ENCODE measurements around the gene OR8G5. TPM values are rescaled to one million over a fixed set of nuclear protein-coding genes. Genes with fewer than 3 reads are reported as not detected.
"Not testable (repeated sequence)": the region's sequence is repeated elsewhere in the genome, so short reads cannot be mapped to it uniquely, and the experiment has no call there.

Gene OR8G5
- polyA plus RNA-seq, 2 donors: not detected

GRCh38 chr11:124225471-124225870 lies 30.7 kb upstream of the OR8G5 start:
- H3K4me1 ChIP-seq (ENCODE audit: control insufficient read depth in 2 of 2, insufficient read depth in 2 of 2, low read length in 1 of 2): no peaks in the 10 kb centered on the region
- H3K9me3 ChIP-seq (ENCODE audit: control insufficient read depth in 2 of 2, insufficient read depth in 1 of 2, low read depth in 1 of 2, low read length in 1 of 2): no peaks in the 10 kb centered on the region
- no peaks in the 10 kb centered on the region for H3K36me3 ChIP-seq (ENCODE audit: control insufficient read depth in 2 of 2, insufficient read depth in 2 of 2, low read length in 1 of 2)
- H3K27ac ChIP-seq (ENCODE audit: low read depth in 2 of 2, low read length in 1 of 2): no peak overlapping the region
- 80 to 93% methylated on average over 1 of the region's 1 CpG for WGBS, 2 donors
- H3K4me3 ChIP-seq (ENCODE audit: low read depth in 1 of 2, low read length in 2 of 2): no peak overlapping the region
- H3K27me3 ChIP-seq (ENCODE audit: control insufficient read depth in 1 of 2, insufficient read depth in 2 of 2, low read length in 2 of 2): no peaks in the 10 kb centered on the region

- H3K27me3 ChIP-seq (ENCODE audit: control insufficient read depth in 1 of 2, insufficient read depth in 2 of 2, low read length in 2 of 2): no peaks in the 10 kb centered on the region
- H3K36me3 ChIP-seq (ENCODE audit: control insufficient read depth in 2 of 2, insufficient read depth in 2 of 2, low read length in 1 of 2): no peaks in the 10 kb centered on the region
- H3K4me3 ChIP-seq (ENCODE audit: low read depth in 1 of 2, low read length in 2 of 2): no peak overlapping the region
- no peak overlapping the region for H3K27ac ChIP-seq (ENCODE audit: low read depth in 2 of 2, low read length in 1 of 2)
- 33 to 82% methylated on average over 1 of the region's 1 CpG for WGBS, 2 donors
- no peaks in the 10 kb centered on the region for H3K9me3 ChIP-seq (ENCODE audit: control insufficient read depth in 2 of 2, insufficient read depth in 1 of 2, low read depth in 1 of 2, low read length in 1 of 2)
- no peaks in the 10 kb centered on the region for H3K4me1 ChIP-seq (ENCODE audit: control insufficient read depth in 2 of 2, insufficient read depth in 2 of 2, low read length in 1 of 2)
Measured at GRCh38 chr11:124233376-124233775, 22.8 kb upstream of the OR8G5 start.

- Histone ChIP-seq H3K9me3 (ENCODE audit: control insufficient read depth in 2 of 2, insufficient read depth in 1 of 2, low read depth in 1 of 2, low read length in 1 of 2) (no peaks in the 10 kb centered on the region), H3K36me3 (ENCODE audit: control insufficient read depth in 2 of 2, insufficient read depth in 2 of 2, low read length in 1 of 2) (no peaks in the 10 kb centered on the region), H3K27me3 (ENCODE audit: control insufficient read depth in 1 of 2, insufficient read depth in 2 of 2, low read length in 2 of 2) (no peaks in the 10 kb centered on the region), H3K4me1 (ENCODE audit: control insufficient read depth in 2 of 2, insufficient read depth in 2 of 2, low read length in 1 of 2) (no peaks in the 10 kb centered on the region), H3K4me3 (ENCODE audit: low read depth in 1 of 2, low read length in 2 of 2) (no peak overlapping the region), H3K27ac (ENCODE audit: low read depth in 2 of 2, low read length in 1 of 2) (no peak overlapping the region)
- 56 to 70% methylated on average over 5 of the region's 5 CpGs for WGBS, 2 donors
Measured at GRCh38 chr11:124238512-124238911, 17.7 kb upstream of the OR8G5 start.

- H3K36me3 ChIP-seq (ENCODE audit: control insufficient read depth in 2 of 2, insufficient read depth in 2 of 2, low read length in 1 of 2): no peaks in the 10 kb centered on the region
- H3K4me1 ChIP-seq (ENCODE audit: control insufficient read depth in 2 of 2, insufficient read depth in 2 of 2, low read length in 1 of 2): no peaks in the 10 kb centered on the region
- H3K4me3 ChIP-seq (ENCODE audit: low read depth in 1 of 2, low read length in 2 of 2): no peak within 1 kb of the TSS
- H3K27ac ChIP-seq (ENCODE audit: low read depth in 2 of 2, low read length in 1 of 2): no peak within 1 kb of the TSS
- 56 to 61% methylated on average over 3 of the region's 3 CpGs for WGBS, 2 donors
- no peaks in the 10 kb centered on the region for H3K27me3 ChIP-seq (ENCODE audit: control insufficient read depth in 1 of 2, insufficient read depth in 2 of 2, low read length in 2 of 2)
- H3K9me3 ChIP-seq (ENCODE audit: control insufficient read depth in 2 of 2, insufficient read depth in 1 of 2, low read depth in 1 of 2, low read length in 1 of 2): no peaks in the 10 kb centered on the region
Measured at GRCh38 chr11:124240621-124241397, 15.4 kb upstream of the OR8G5 start, which contains the start of gene OR8G1. Gene OR8G1 (plus strand): TSS chr11:124241095. CDS start chr11:124249676, 8,581 bp downstream.

GRCh38 chr11:124249869-124250268 lies 6.3 kb upstream of the OR8G5 start:
- not testable (repeated sequence) for H3K4me3 ChIP-seq (ENCODE audit: low read depth in 1 of 2, low read length in 2 of 2); H3K4me1 ChIP-seq (ENCODE audit: control insufficient read depth in 2 of 2, insufficient read depth in 2 of 2, low read length in 1 of 2); H3K27ac ChIP-seq (ENCODE audit: low read depth in 2 of 2, low read length in 1 of 2); H3K9me3 ChIP-seq (ENCODE audit: control insufficient read depth in 2 of 2, insufficient read depth in 1 of 2, low read depth in 1 of 2, low read length in 1 of 2); H3K27me3 ChIP-seq (ENCODE audit: control insufficient read depth in 1 of 2, insufficient read depth in 2 of 2, low read length in 2 of 2); H3K36me3 ChIP-seq (ENCODE audit: control insufficient read depth in 2 of 2, insufficient read depth in 2 of 2, low read length in 1 of 2)
- whole genome bisulfite sequencing, 2 donors: 58 to 60% methylated on average over 3 of the region's 3 CpGs

GRCh38 chr11:124265041-124265440 lies 8.9 kb downstream of the OR8G5 start:
- H3K27me3 ChIP-seq (ENCODE audit: control insufficient read depth in 1 of 2, insufficient read depth in 2 of 2, low read length in 2 of 2); H3K36me3 ChIP-seq (ENCODE audit: control insufficient read depth in 2 of 2, insufficient read depth in 2 of 2, low read length in 1 of 2); H3K4me3 ChIP-seq (ENCODE audit: low read depth in 1 of 2, low read length in 2 of 2); H3K9me3 ChIP-seq (ENCODE audit: control insufficient read depth in 2 of 2, insufficient read depth in 1 of 2, low read depth in 1 of 2, low read length in 1 of 2); H3K4me1 ChIP-seq (ENCODE audit: control insufficient read depth in 2 of 2, insufficient read depth in 2 of 2, low read length in 1 of 2); H3K27ac ChIP-seq (ENCODE audit: low read depth in 2 of 2, low read length in 1 of 2): not testable (repeated sequence)
- 61 to 64% methylated on average over 4 of the region's 4 CpGs for WGBS, 2 donors

GRCh38 chr11:124270886-124271285 lies 14.7 kb downstream of the OR8G5 start:
- H3K36me3 ChIP-seq (ENCODE audit: control insufficient read depth in 2 of 2, insufficient read depth in 2 of 2, low read length in 1 of 2); H3K27ac ChIP-seq (ENCODE audit: low read depth in 2 of 2, low read length in 1 of 2); H3K4me3 ChIP-seq (ENCODE audit: low read depth in 1 of 2, low read length in 2 of 2); H3K4me1 ChIP-seq (ENCODE audit: control insufficient read depth in 2 of 2, insufficient read depth in 2 of 2, low read length in 1 of 2); H3K9me3 ChIP-seq (ENCODE audit: control insufficient read depth in 2 of 2, insufficient read depth in 1 of 2, low read depth in 1 of 2, low read length in 1 of 2); H3K27me3 ChIP-seq (ENCODE audit: control insufficient read depth in 1 of 2, insufficient read depth in 2 of 2, low read length in 2 of 2): not testable (repeated sequence)
- WGBS, 2 donors: 44 to 55% methylated on average over 7 of the region's 7 CpGs

- WGBS, 2 donors: 87% methylated on average over 2 of the region's 2 CpGs
- Histone ChIP-seq H3K9me3 (ENCODE audit: control insufficient read depth in 2 of 2, insufficient read depth in 1 of 2, low read depth in 1 of 2, low read length in 1 of 2) (no peaks in the 10 kb centered on the region), H3K4me1 (ENCODE audit: control insufficient read depth in 2 of 2, insufficient read depth in 2 of 2, low read length in 1 of 2) (no peaks in the 10 kb centered on the region), H3K27me3 (ENCODE audit: control insufficient read depth in 1 of 2, insufficient read depth in 2 of 2, low read length in 2 of 2) (no peaks in the 10 kb centered on the region), H3K27ac (ENCODE audit: low read depth in 2 of 2, low read length in 1 of 2) (no peak overlapping the region), H3K36me3 (ENCODE audit: control insufficient read depth in 2 of 2, insufficient read depth in 2 of 2, low read length in 1 of 2) (no peaks in the 10 kb centered on the region), H3K4me3 (ENCODE audit: low read depth in 1 of 2, low read length in 2 of 2) (no peak overlapping the region)
Measured at GRCh38 chr11:124274000-124274399, 17.8 kb downstream of the OR8G5 start.

GRCh38 chr11:124276081-124276480 lies 19.9 kb downstream of the OR8G5 start:
- H3K27me3 ChIP-seq (ENCODE audit: control insufficient read depth in 1 of 2, insufficient read depth in 2 of 2, low read length in 2 of 2): no peaks in the 10 kb centered on the region
- H3K9me3 ChIP-seq (ENCODE audit: control insufficient read depth in 2 of 2, insufficient read depth in 1 of 2, low read depth in 1 of 2, low read length in 1 of 2): no peaks in the 10 kb centered on the region
- H3K4me3 ChIP-seq (ENCODE audit: low read depth in 1 of 2, low read length in 2 of 2): no peak overlapping the region
- H3K4me1 ChIP-seq (ENCODE audit: control insufficient read depth in 2 of 2, insufficient read depth in 2 of 2, low read length in 1 of 2): no peaks in the 10 kb centered on the region
- WGBS, 2 donors: 55 to 59% methylated on average over 1 of the region's 1 CpG
- no peaks in the 10 kb centered on the region for H3K36me3 ChIP-seq (ENCODE audit: control insufficient read depth in 2 of 2, insufficient read depth in 2 of 2, low read length in 1 of 2)
- H3K27ac ChIP-seq (ENCODE audit: low read depth in 2 of 2, low read length in 1 of 2): no peak overlapping the region

- Histone ChIP-seq H3K4me3 (ENCODE audit: low read depth in 1 of 2, low read length in 2 of 2) (no peak overlapping the region), H3K9me3 (ENCODE audit: control insufficient read depth in 2 of 2, insufficient read depth in 1 of 2, low read depth in 1 of 2, low read length in 1 of 2) (no peaks in the 10 kb centered on the region), H3K27me3 (ENCODE audit: control insufficient read depth in 1 of 2, insufficient read depth in 2 of 2, low read length in 2 of 2) (no peaks in the 10 kb centered on the region), H3K27ac (ENCODE audit: low read depth in 2 of 2, low read length in 1 of 2) (no peak overlapping the region), H3K4me1 (ENCODE audit: control insufficient read depth in 2 of 2, insufficient read depth in 2 of 2, low read length in 1 of 2) (no peaks in the 10 kb centered on the region), H3K36me3 (ENCODE audit: control insufficient read depth in 2 of 2, insufficient read depth in 2 of 2, low read length in 1 of 2) (no peaks in the 10 kb centered on the region)
- 73 to 81% methylated on average over 3 of the region's 3 CpGs for WGBS, 2 donors
Measured at GRCh38 chr11:124277207-124277606, 21.0 kb downstream of the OR8G5 start.

Measured in esophagus (tissue), 2 donors.